Lower leg skin (tissue), 3 donors: ENCODE data around the gene YES1.

Experiments used
- CTCF ChIP-seq, 3 donors: fragments of 450-650 bp; IDR thresholded peaks; one replicate each; pipeline ENCODE4 v1.5.1; 2016; ENCODE audit warnings: antibody characterized with exemption in 3 of 3, mild to moderate bottlenecking in 3 of 3, moderate library complexity in 2 of 3
- POLR2A ChIP-seq, 2 donors: fragments of 450-650 bp; IDR thresholded peaks; one replicate each; pipeline ENCODE4 v1.6.1; 2016 to 2017; ENCODE audit warnings: antibody characterized with exemption in 2 of 2, mild to moderate bottlenecking in 1 of 2, moderate library complexity in 1 of 2

GRCh38 chr18:813172-814071, 1.4 kb upstream of the YES1 start:
- TF ChIP-seq CTCF (IDR thresholded peaks at IDR 0.05) (no peak), POLR2A (IDR thresholded peaks at IDR 0.05) (no peak)
